Right kidney (tissue), 1 donor: ENCODE data around the gene SHH.
"Not testable (repeated sequence)": the region's sequence is repeated elsewhere in the genome, so short reads cannot be mapped to it uniquely, and the experiment has no call there.

Experiments
- DNase-seq: peaks from one replicate; pipeline ENCODE4 v3.0.0-alpha.2; 2016

SHH gene

DNA sequence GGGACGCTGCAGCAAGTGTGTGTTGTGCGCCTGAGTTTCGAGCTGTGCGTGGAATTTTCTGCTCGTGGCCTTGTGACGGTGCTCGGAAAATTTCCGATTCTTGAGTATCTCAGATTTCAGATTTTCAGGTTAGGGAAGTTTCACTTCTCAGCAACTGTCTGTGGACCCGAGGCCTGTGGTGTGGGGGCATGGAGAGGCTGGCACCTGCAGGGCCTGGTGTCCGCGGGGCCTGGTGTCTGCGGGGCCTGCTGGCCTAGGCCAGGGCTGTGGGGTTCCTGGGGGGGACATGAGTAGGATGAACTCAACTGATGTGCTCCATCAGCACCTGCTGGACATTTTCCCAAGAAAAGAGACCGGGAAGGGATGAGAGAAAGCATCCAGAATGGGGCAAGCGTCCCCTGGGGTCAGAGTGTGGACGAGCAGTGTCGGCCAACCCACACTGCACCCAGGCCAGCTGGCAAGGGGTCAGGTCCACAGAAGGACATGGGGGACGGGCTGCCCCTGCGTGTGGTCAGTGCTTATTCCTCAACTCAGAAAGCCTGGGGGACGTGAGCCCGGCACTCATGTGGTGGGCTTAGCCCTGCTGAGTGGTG is 31.3 kb upstream of the SHH start:
- no peak for DNase-seq

DNA sequence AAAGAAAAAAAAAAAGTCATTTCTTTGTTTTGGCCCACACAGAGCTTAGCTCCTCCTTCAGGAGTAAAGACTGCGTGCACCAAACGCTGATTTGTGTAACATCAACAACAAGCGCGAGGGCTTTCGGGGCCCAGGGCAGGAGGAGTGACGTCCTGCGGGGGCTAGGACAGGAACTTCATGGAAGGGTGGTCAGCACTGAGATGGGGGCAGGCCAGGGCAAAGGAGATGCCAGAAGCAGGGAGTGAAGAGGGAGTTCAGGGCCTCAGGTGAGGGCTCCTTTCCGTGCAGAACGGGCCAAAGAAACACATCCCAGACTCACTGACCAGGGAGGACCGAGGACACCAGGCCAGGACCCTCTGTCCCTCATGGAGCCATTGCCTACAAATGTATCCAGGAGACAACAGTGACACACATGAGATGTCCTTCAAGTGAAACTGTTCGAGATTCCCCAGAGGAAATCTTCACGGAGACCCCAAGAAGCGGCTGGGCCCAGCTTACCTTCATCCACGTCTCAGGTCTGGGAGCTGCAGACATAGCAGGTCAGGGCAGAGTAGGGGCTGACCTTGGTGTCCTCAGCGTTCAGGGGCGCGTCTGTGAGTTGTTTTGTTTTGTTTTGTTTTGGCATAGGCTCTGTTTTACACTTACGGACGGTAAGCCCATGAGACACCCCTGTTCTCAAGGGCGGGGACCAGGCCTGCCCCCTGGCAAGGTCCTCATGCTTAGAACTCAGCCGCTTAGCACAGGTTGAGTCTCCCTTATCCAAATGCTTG is 30.4 kb upstream of the SHH start:
- DNase-seq = no peak

DNA sequence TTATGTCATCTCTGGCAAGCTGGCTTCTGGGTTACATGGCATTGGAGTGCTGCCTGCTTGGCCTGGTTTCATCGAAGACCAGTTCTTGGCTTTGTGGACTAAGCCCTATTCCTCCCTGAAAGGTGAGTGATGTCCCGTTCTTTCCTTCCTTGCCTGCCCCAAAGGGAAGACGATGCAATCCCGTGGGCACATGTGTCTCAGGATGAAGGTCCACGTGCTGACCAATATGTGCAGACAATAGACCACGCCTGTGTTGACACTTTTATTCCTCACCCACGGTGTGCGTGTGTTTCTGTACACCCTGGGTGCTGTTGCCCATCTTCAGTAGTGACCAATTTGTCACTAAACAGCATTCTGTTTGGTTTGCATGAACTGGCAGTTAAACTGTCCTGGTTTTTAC is 28.6 kb upstream of the SHH start:
- no peak for DNase-seq

- DNase-seq = no peak
Measured at GRCh38 chr7:155840262-155840885, 28.1 kb upstream of the SHH start.

DNA sequence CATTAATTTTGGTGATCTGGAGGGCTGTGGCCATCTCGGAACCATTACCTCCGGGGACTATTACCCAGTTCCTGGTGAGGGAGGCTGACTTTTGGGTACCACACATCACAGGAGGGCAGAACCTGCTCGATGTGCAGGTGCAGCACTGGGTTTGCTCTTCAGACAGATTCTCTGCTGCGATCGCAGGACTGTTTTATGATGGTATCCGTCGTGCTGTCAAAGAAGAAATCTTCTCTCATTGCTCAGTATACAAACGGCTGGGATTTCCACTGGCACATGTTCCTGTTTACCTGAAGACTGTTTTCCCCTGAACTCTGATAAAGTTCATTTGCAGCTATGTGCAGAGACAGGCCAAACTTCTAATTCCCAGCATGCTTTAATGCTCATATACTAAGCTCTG is 27.2 kb upstream of the SHH start:
- no peak for DNase-seq

DNA sequence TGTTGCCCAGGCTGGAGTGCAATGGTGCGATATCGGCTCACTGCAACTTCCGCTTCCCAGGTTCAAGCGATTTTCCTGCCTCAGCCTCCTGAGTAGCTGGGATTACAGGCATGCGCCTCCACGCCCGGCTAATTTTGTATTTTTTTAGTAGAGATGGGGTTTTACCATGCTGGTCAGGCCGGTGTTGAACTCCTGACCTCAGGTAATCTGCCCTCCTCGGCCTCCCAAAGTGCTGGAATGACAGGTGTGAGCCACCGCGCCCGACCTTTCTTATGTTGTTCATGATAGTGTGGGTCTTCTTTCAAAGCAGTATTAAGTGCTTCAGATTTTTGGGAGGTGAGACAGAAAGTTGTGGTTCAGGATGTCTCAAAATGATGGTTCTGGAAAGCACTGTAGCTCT is 26.0 kb upstream of the SHH start:
- DNase-seq = not testable (repeated sequence)

DNA sequence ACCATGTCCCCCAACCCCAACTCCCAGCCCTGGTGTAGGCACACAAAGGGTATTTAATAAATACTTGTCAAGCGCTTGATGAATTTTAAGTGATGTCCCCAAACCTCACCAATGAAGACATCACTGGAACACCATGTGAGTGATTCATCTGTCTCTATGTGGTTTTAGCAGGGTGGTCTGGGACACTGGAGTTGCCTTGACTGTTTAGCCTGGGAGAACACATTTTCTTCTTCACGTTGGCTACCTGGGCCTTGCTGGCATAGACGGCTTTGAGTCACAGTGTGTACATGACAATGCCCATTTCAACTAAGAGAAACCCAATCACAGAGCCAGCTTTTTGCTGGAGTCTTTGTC is 24.8 kb upstream of the SHH start:
- DNase-seq = no peak

DNA sequence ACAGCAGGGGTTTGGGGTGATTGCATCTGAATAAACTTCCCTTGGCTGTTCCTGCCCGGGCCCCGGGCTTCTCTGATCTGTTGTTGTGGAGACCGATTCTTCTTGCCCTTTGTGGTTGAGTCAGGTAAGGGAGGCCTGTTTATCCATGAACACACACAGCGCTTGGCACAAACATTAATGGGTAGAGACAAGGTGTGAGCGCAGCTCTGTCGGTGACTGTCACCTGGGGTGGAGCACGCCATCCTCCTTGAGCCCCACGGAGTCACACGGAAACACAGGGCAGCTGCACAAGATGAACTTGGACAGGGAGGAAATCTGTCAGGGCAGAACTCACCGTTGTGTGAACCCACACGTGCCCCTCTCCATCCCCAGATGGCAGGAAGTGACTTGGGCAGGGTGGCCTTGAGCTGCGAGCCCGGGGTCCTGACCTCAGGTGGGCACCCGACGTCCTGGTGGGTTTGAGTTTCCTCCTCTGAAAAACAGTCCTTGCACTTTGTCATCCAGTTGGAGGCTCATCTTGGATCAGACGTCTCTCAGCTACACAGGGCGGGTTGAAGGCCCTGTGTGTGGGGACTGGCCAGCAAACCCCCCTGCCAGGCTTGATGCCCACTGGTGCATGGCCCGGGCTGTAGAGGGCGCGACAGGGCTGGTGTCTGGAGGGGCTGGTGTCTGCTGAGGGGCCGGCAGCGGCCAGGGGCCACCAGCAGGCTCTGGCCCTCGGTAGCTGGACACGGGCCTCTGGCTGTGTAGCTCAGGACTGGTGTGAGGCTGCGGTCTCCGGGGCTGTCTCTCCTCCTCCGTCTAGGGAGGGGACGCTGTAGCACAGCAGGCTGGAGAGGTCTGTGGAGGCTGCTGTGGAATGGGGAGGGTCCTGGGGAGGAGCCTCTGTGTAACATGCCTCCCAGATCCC is 24.2 kb upstream of the SHH start:
- DNase-seq = no peak

- no peak for DNase-seq
Measured at GRCh38 chr7:155835446-155836215, 23.4 kb upstream of the SHH start.

DNA sequence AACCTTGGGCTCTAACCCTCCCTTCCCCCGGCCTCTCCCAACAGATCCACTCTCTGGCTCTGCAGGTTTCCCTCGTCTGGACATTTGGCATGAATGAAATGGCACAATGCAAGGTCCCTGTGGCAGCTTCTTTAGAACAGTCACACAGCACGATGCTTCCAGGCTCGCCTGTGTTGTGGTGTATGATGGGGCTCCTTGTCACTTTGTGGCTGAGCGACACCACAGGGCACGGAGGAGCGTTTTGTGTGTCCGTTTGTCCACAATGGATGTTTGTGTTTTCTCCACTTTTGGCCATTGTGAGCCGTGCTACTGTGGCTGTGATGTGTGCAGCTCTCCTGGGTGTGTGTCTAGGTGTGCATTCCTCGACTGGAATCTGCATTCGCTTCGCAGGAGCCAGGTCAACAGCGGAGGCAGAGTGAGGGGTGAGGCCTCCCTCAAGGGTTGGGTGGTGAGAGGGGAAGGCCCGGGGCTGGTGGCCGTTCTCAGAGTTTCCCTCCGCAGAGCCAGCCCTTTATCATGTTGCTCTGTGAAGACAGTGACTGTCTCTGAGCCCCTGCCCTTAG is 22.3 kb upstream of the SHH start:
- no peak for DNase-seq

GRCh38 chr7:155833651-155834050 is 21.4 kb upstream of the SHH start:
- DNase-seq = no peak

GRCh38 chr7:155832581-155832981 is 20.3 kb upstream of the SHH start:
- no peak for DNase-seq

- DNase-seq = no peak
Measured at GRCh38 chr7:155831807-155832524, 19.7 kb upstream of the SHH start.

DNA sequence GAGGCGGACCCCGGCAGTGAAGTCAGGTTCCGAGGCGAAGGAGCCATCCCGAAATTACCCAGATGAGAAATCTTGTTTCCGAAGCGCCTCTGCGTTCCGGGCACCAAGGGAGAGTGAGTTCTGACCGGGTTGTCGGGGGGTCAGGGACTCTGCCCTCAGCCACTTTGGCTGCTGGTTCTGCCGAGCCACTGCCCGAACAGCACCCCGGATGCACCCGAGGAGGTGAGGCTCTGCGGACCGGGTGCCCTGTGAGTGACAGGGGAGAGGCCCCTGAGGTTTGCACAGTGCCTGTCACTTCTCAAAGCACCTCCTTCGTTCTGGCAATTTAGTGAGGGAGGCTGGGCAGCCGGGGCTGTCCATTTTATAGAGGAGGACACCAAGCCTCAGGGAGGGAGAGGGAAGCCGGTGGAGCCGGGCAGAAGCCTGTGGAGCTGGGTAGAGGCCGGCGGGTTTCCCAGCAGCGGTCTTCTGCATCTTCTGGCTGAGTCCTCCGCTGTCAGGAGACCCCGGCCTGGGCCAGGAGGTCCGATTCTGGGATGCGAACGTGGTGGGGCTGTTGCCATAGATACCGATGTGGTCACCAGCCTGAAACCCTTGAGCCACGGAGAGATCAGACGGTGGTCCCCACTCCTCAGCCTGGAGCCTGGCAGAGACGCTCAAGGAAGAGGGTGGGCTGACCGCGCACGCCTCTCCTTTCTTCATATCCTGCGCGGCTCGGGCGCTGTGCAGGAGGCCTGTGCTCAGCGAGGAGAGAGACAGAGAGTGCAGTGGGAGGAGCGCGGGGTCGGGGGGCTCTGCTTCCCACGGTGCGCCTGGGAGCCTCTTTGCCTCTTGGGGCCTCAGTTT is 18.9 kb upstream of the SHH start:
- DNase-seq = no peak

- DNase-seq = no peak
Measured at GRCh38 chr7:155829796-155830470, 17.7 kb upstream of the SHH start.

DNA sequence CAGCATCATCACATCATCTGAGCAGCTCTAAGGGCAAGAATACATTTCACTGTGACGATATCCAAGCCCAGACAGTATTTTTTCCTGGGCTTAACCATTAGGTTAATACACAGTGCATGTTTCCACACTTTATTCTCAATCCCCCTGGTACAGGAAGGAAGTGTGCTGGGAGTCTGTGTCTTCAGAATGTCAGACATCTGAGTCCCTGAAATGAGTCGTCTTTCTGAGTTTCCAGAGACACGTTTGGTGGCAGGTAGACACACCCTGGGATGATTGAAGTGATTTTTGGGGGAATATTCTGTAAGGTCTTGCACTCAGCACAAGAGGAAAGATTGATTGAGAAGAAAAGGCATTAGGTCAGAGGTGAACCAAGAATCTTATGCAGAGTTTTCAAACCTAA is 13.1 kb upstream of the SHH start:
- no peak for DNase-seq

GRCh38 chr7:155824227-155824886 is 12.1 kb upstream of the SHH start:
- DNase-seq = no peak

- no peak for DNase-seq
Measured at GRCh38 chr7:155821851-155822250, 9.6 kb upstream of the SHH start.

- no peak for DNase-seq
Measured at GRCh38 chr7:155820788-155821187, 8.5 kb upstream of the SHH start.
